Chondrocyte (in vitro differentiated cells): ENCODE data around the gene SHB. TPM values are rescaled to one million over a fixed set of nuclear protein-coding genes. Genes with fewer than 3 reads are reported as not detected.

Source experiments
- DNase-seq: peaks from one replicate; pipeline ENCODE4 v3.0.0; 2021; ENCODE audit warnings: mixed read lengths, low spot score
- H3K27ac Mint-ChIP-seq: one replicate; pipeline ENCODE4 v1.8.0; 2021; ENCODE audit warnings: mild to moderate bottlenecking, moderate library complexity, mixed read lengths; ENCODE audit not compliant: unreplicated experiment
- H3K27me3 Mint-ChIP-seq: 2 replicates; pipeline ENCODE4 v1.8.0; 2021; ENCODE audit warnings: low read depth, mixed read lengths
- H3K36me3 Mint-ChIP-seq: 2 replicates; pipeline ENCODE4 v1.8.0; 2021; ENCODE audit warnings: low read depth, mixed read lengths
- H3K4me1 Mint-ChIP-seq: 2 replicates; pipeline ENCODE4 v1.8.0; 2021; ENCODE audit warnings: low read depth, mild to moderate bottlenecking, mixed read lengths
- H3K4me3 Mint-ChIP-seq: one replicate; pipeline ENCODE4 v1.8.0; 2021; ENCODE audit warnings: mild to moderate bottlenecking, moderate library complexity, mixed read lengths; ENCODE audit not compliant: unreplicated experiment
- H3K9me3 Mint-ChIP-seq: 2 replicates; pipeline ENCODE4 v1.8.0; 2021; ENCODE audit warnings: low read depth, mixed read lengths
- CTCF ChIP-seq: fragments of 200-600 bp; sonication (generic); IDR thresholded peaks from 2 replicates; pipeline ENCODE4 v1.5.0; 2021; ENCODE audit warnings: antibody characterized with exemption, mild to moderate bottlenecking, moderate library complexity
- total RNA-seq: library from RNA; stranded (reverse); gene quantifications from 3 replicates; pipeline ENCODE4 v1.2.1, GENCODE V29; 2021

Gene SHB
- total RNA-seq, 1 donor from 2014 or later: 23.8 TPM

- Mint-ChIP-seq H3K9me3 (no peaks in the 10 kb centered on the region), H3K4me1 (peaks cover 26% of the 10 kb centered on the region), H3K36me3 (peaks cover 8% of the 10 kb centered on the region), H3K27ac (no peak overlapping the region), H3K4me3 (no peak overlapping the region), H3K27me3 (no peaks in the 10 kb centered on the region)
- TF ChIP-seq CTCF: no peak
- DNase-seq: no peak
Observed at GRCh38 chr9:38009990-38010389, 59.0 kb downstream of the SHB start.

GRCh38 chr9:38009035-38009501, 60.0 kb downstream of the SHB start:
- no peaks in the 10 kb centered on the region for H3K9me3 Mint-ChIP-seq
- H3K36me3 Mint-ChIP-seq: peaks cover 6% of the 10 kb centered on the region
- no peak for TF ChIP-seq CTCF
- H3K4me1 Mint-ChIP-seq: peaks cover 26% of the 10 kb centered on the region
- DNase-seq: no peak
- H3K27me3 Mint-ChIP-seq: no peaks in the 10 kb centered on the region
- peak overlapping the region; percentile 87 for H3K27ac Mint-ChIP-seq
- no peak overlapping the region for H3K4me3 Mint-ChIP-seq

GRCh38 chr9:38008168-38009034, 60.6 kb downstream of the SHB start:
- H3K4me1 Mint-ChIP-seq: peaks cover 26% of the 10 kb centered on the region
- TF ChIP-seq CTCF: no peak
- no peaks in the 10 kb centered on the region for H3K27me3 Mint-ChIP-seq
- DNase-seq: no peak
- H3K4me3 Mint-ChIP-seq: no peak overlapping the region
- H3K36me3 Mint-ChIP-seq: peaks cover 2% of the 10 kb centered on the region
- H3K9me3 Mint-ChIP-seq: no peaks in the 10 kb centered on the region
- H3K27ac Mint-ChIP-seq: peak overlapping the region; percentile 87

- no peak for TF ChIP-seq CTCF
- no peaks in the 10 kb centered on the region for H3K9me3 Mint-ChIP-seq
- H3K36me3 Mint-ChIP-seq: peaks cover 2% of the 10 kb centered on the region
- H3K27ac Mint-ChIP-seq: no peak overlapping the region
- H3K4me3 Mint-ChIP-seq: no peak overlapping the region
- H3K4me1 Mint-ChIP-seq: peaks cover 26% of the 10 kb centered on the region
- H3K27me3 Mint-ChIP-seq: no peaks in the 10 kb centered on the region
- DNase-seq: no peak
Observed at GRCh38 chr9:38007016-38007415, 62.0 kb downstream of the SHB start.

- Mint-ChIP-seq H3K4me1 (peaks cover 26% of the 10 kb centered on the region), H3K27me3 (no peaks in the 10 kb centered on the region), H3K36me3 (peaks cover 2% of the 10 kb centered on the region), H3K4me3 (no peak overlapping the region), H3K9me3 (no peaks in the 10 kb centered on the region), H3K27ac (no peak overlapping the region)
- TF ChIP-seq CTCF: no peak
- DNase-seq: no peak
Observed at GRCh38 chr9:38006163-38006562, 62.9 kb downstream of the SHB start.
